Fibroblast of skin of left quadriceps (primary cell): Measurements from ENCODE around the gene NUP93.
"Not testable (repeated sequence)": the region's sequence is repeated elsewhere in the genome, so short reads cannot be mapped to it uniquely, and the experiment has no call there.

Source experiments
- DNase-seq, 2 experiments: peaks; one replicate each; pipeline ENCODE4 v3.0.0-alpha.2; 2013; ENCODE audit warnings: low read depth in 2 of 2

NUP93 gene

GRCh38 chr16:56869513-56870275, 139.8 kb downstream of the NUP93 start:
- DNase-seq = no peak

DNA sequence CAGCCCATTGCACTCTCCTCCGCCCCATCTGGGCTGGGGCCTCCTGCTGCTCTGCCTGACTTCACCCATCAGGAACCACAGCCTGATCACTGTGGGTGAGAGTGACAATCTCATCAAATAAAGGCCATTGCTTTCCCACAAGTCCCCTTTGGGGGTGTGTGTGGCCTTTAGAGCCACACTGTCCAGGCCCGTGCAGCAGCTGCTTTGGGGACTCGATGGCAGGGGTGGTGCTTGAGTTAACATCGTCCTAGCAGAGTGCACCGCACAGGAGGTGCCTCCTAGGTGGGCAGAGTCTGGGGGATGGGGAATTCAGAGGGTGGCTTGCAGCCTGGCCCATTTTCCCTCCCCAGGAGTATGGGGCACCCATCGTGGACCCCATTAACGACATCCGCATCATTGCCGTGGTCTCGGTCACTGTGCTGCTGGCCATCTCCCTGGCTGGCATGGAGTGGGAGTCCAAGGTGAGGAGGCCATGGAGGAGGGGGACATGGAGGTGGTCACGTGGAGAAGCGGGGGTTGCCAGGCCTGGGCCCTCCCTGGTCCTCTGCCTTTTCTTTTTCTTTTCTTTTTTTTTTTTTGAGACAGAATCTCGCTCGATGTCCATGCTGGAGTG, 140.5 kb downstream of the NUP93 start:
- no peak for DNase-seq

GRCh38 chr16:56871172-56871593, 141.3 kb downstream of the NUP93 start:
- DNase-seq = no peak

DNA sequence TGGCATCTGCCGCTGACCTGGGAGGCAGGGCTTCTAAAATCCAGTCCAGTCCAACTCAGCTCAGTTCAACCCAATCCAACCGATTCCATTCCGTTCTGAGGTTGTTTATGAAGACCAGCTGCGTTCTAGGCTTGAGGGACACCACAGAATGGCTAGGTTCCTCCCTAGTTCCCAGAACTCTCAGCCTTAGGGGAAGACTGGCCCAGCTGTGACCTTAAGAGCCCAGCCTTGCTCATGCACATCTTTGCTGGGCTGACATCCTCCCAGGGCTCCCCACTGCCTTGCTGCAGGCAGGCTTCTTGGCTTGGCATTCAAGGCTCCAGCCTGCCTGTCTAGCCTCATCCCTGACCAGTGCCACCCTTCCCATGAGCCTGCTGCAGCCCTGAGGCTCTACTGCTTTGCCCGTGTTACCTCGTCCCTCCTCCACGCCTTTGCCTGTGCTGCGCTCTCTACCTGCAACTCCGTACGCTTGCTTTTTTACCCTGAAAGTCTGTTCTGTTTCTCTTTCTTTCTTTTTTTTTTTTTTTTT, 143.0 kb downstream of the NUP93 start:
- no peak for DNase-seq

GRCh38 chr16:56874800-56875199, 144.9 kb downstream of the NUP93 start:
- no peak for DNase-seq

GRCh38 chr16:56876048-56876447, 146.1 kb downstream of the NUP93 start:
- no peak for DNase-seq

DNA sequence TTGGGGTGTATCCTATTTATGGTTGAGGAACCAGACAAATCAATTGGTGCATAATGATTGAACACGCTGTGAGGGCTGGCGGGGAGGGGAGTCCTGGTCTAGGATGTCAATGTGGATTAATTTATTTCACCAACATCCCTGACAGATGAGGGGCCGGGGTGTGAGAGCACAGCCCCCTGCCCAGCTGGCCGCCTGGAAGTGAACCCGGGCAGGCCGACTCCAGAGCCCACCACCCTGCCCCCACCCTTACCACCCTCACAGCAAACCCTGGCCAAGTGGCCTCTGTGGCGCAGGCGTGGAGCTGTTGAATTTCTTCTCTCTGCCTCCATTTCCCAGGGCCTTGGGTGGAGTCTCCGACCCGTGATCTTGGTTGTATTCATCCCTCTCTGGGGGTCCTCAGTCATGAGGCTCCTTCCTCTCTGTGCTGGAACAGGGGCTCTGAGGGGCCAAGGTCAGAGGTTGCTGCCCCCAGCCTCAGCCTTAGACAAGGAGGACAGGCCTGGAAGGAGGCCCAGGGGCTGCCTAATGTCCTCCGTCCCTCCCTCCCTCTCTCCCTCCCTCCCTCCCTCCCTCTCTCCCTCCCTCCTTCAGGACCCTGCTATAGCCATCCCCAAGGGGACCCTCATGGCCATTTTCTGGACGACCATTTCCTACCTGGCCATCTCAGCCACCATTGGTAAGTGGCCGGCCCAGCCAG, 147.7 kb downstream of the NUP93 start:
- no peak for DNase-seq

GRCh38 chr16:56878282-56878854, 148.4 kb downstream of the NUP93 start:
- DNase-seq = no peak

DNA sequence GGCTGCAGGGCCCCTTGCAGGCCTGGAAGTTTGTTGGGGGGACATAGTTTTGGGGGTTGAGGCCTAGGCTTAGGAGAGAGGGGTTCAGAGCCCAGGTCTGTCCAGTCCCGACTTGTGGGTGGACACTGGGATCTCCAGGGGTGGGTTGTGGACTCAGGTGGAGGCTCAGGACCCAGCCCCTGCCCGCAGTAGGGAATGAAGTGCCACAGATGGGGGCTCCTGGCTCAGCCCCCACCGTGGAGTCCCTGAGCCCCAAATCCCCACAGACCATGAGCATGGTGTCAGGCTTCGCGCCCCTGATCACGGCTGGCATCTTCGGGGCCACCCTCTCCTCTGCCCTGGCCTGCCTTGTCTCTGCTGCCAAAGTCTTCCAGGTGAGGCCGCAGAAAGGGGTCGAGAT, 149.3 kb downstream of the NUP93 start:
- no peak for DNase-seq

DNA sequence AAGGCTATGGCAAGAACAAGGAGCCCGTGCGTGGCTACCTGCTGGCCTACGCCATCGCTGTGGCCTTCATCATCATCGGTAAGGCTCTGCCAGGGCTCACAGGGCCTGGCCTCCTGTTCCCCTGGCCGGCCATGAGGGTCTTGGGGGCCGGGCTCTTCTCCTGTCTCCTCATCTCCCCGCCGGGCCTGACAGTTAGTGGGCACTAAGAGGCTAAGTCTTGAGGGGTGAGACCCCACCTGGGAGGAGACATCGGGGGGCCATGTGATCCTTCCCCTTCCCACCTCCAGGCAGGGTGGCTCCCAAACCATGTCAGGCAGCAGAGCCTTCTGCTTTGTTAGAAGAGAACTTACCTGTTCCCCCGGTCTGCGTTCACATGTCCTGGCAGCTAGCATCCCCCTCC, 150.2 kb downstream of the NUP93 start:
- DNase-seq = no peak

- no peak for DNase-seq
Measured at GRCh38 chr16:56880685-56881084, 150.8 kb downstream of the NUP93 start.

GRCh38 chr16:56882077-56882800, 152.3 kb downstream of the NUP93 start:
- no peak for DNase-seq

DNA sequence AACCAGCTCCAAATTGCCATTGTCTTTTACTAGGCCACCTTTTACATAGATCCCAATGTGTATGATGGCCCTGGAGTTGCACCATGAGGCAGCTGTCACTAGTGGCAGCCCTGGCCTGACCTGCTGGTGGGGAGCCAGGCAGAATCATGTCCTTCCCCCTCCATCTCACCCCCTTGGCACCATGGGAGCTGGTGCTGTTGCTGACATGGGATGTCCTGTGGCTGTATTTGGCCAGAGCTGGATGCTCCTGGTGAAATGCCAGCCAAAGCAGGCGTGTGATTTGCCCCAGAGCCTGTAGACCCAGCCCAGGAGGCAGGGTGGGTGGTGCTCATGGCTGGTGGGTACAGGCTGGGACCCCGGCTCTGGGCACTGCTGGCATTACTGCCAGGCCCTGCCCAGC, 153.7 kb downstream of the NUP93 start:
- no peak for DNase-seq

DNA sequence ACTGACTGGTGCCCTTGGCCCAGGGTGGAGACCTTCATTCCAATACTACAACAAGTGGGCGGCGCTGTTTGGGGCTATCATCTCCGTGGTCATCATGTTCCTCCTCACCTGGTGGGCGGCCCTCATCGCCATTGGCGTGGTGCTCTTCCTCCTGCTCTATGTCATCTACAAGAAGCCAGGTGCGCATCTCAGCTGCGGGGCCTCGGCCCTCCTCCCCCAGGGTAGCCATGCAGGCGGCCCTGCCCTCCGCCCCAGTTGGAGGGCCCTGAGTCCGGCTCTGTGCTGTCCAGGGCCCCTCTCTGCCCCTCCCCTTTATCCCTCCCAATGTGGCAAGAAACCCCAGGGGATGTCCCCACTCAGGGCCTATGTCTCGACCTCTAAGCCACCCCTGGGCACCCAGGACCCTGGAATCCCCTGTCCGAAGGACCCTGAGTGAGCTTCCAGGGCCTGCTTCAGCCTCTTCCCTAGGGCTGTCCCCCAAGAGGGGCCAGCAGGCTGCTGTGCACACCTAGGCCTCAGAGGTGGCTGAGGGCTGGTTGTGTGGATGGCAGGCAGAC, 154.2 kb downstream of the NUP93 start:
- no peak for DNase-seq

GRCh38 chr16:56884929-56885328, 155.0 kb downstream of the NUP93 start:
- DNase-seq = not testable (repeated sequence)

- no peak for DNase-seq
Measured at GRCh38 chr16:56885446-56886162, 155.7 kb downstream of the NUP93 start.

- DNase-seq = no peak
Measured at GRCh38 chr16:56886296-56886695, 156.4 kb downstream of the NUP93 start.

DNA sequence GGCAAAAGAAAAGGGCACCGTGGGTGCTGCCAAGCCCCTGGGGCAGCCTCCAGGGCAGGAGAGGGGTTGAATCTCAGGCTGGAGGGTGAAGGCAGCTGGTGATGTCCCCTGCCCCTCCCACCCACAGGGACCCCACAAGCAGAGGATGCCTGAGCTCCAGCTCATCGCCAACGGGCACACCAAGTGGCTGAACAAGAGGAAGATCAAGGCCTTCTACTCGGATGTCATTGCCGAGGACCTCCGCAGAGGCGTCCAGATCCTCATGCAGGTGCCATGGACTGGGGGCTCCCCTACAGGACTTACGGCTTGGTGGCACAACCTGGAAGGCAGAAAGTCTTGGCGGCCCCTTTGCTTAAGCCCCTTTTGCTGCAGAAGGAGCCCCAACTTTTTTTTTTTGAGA, 156.9 kb downstream of the NUP93 start:
- DNase-seq = no peak

DNA sequence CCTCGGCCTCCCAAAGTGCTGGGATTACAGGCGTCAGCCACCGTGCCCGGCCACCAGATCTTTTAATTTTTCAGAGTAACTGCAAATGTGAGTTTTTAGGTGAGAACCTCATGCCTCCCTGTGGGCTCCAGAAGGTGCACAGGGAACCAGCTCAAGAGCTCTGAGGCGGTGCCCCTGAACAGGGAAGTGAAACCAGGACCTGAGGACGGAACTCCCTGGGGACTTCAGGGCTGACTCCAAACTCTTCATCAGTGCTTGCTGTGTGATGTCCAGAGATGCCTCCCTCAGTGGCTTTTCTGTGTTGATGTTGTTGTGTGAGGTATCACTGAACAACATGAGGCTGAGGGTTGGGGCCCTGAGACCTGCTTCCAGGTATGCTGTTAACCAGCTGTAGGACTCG, 158.9 kb downstream of the NUP93 start:
- DNase-seq = no peak

DNA sequence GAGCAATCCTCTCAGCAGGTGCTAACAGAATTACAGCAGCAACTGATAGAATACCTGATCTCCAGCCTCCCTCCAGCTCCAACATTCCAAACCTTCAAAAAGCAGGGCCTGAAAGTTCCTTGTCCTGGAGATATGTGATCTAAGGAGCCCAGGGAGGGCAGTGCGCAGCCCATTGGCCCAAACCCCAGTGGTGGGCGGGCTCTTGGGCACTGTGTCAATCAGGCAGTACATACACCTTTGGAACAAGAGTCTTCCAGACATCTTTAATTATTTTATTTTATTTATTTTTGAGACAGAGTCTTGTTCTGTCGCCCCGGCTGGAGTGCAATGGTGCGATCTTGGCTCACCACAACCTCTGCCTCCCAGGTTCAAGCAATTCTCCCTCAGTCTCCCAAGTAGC, 159.3 kb downstream of the NUP93 start:
- DNase-seq = no peak

DNA sequence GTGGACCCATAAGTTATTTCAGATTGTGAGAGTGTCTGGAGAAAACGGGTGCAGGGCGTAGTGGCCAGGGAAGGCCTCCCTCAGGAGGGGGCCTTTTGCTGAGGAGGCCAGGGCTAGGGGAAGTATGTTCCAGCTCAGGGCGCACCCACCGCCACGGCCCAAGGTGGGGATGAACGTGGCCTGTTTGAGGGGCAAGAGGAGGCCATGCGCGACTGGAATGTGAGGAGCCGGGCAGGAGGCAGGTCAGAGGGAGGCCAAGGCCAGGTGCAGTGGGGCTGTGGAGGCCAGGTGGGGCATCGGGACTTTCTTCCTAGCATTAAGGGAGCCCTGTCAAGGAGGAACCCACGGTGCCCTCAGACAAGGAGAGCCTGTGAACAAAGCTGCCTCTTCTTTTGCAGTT, 161.8 kb downstream of the NUP93 start:
- no peak for DNase-seq
